ENCODE data around the gene SH3TC2.

SH3TC2 gene

DNA sequence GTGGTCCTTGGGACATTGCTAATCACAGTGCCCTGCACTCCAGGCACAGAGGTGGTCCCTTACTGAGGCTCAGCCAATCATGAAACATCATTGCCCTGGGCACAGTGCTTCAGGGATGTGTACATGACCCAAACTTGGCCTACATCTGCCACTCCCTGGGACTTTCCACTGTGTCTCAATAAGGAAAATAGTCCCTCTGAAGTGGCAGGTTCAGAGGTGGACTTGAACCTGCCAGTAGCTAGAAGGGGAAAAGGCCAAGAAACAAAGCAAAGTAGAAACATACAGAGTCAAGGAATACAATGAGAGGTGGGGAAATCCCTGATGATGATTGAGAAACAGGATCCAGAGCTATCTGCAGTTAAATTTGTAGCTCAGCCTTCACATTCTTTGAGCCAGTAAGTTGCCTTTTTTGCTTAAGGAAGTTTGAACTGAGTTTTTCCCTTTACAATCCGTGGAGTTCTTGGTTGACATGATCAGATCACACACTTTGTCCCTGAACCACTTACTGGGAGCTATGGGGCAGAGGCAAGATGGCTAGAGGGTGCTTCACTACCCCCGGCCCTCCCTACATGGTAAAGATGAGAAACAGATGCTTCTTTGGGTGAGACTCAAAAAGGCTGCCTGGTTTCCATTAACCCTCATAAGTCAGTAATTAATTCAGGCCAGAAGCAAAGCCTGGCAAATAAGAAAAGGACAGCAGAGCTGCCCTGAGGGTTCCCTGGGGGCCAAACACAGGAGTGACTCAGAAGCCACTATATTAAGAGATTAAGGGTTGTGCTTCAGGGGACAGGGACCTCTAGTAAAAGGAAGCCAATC is 57.6 kb downstream of the SH3TC2 start:
- no peaks in the 10 kb centered on the region for H3K4me1 ChIP-seq (ENCODE audit: control insufficient read depth in 1 of 2, insufficient read depth in 2 of 2, low read length in 2 of 2)
- H3K27ac ChIP-seq (ENCODE audit: low read depth, low read length), result no peak overlapping the region

DNA sequence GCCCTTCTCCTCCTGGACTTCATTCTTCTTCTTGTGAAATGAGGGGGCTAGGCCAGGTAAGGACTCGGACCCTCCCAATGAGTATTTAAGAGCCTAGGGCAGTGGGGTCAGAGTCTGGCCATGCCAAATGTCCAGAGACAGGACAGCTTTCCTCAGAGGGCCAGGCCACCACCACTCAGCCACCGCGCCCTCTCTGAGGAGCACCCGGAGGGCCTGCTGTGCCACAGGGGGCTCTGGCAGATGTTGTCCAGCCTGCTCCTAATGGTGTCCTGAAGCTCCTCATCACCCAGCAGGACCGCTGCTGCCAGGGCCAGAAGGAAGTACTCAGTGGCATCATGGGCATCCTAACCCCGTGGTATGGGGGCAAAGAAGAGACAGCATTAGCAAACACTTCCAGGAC is 58.3 kb downstream of the SH3TC2 start:
- no peak overlapping the region for H3K4me3 ChIP-seq (ENCODE audit: low read depth in 1 of 2, low read length in 2 of 2)
- H3K27me3 ChIP-seq (ENCODE audit: control insufficient read depth in 1 of 2, insufficient read depth in 2 of 2, low read length in 2 of 2), result no peaks in the 10 kb centered on the region
- no peaks in the 10 kb centered on the region for H3K4me1 ChIP-seq (ENCODE audit: control insufficient read depth in 1 of 2, insufficient read depth in 2 of 2, low read length in 2 of 2)
- H3K36me3 ChIP-seq (ENCODE audit: control insufficient read depth in 1 of 2, insufficient read depth in 2 of 2, low read length in 2 of 2), result no peaks in the 10 kb centered on the region
- no peak overlapping the region for H3K27ac ChIP-seq (ENCODE audit: low read depth, low read length)
- no peaks in the 10 kb centered on the region for H3K9me3 ChIP-seq (ENCODE audit: control insufficient read depth in 1 of 2, low read length in 2 of 2)
- H3K9ac ChIP-seq (ENCODE audit: low read depth in 1 of 2, low read length in 2 of 2), result no peak overlapping the region

More for the DNA sequence above, 57.6 kb downstream of the SH3TC2 start:
- no peak overlapping the region for H3K4me3 ChIP-seq (ENCODE audit: low read depth in 1 of 2, low read length in 2 of 2)
- no peaks in the 10 kb centered on the region for H3K36me3 ChIP-seq (ENCODE audit: control insufficient read depth in 1 of 2, insufficient read depth in 2 of 2, low read length in 2 of 2)
- H3K27me3 ChIP-seq (ENCODE audit: control insufficient read depth in 1 of 2, insufficient read depth in 2 of 2, low read length in 2 of 2), result no peaks in the 10 kb centered on the region
- H3K9ac ChIP-seq (ENCODE audit: low read depth in 1 of 2, low read length in 2 of 2), result no peak overlapping the region
- no peaks in the 10 kb centered on the region for H3K9me3 ChIP-seq (ENCODE audit: control insufficient read depth in 1 of 2, low read length in 2 of 2)

DNA sequence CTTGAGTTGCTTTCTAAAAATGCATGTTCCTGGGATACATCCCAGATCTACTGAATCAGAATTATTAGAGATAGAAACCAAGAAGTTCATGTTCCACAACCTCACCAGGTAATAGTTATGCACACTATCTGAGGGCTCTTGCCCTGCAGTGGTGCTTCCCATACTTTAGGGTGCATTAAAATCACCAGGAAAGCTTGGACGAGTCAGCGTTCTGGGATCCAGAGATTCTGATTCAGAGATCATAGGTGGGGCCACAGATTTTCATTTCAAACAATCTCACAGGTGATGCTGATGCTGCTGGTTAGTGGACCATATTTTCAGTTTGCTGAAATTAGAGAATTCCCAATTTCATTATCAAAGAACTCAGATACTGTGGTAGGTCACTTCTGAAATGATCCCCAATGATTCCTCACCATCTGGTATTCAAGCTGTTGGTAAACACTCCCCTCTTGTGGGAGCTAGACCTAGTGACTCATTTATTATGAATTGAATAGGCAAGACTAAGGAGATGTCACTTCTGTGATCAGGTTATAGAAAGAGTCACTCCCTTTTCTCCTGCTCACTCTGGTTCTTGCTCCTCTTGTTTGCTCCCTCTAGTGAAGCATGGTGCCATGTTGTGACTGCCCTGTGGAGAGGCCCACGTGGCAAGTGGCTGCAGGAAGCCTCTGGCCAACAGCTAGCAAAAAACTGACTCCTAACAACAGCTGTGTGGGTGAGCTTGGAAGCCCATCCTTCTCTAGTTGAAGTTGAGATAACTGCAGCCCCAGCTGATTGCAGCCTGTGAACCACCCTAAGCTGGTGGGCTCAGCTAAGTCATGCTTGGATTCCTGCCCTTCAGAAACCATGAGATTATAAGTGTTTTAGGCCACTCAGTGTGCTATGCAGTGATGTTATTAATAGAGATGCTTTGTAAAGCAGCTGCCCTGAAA is 59.8 kb downstream of the SH3TC2 start:
- no peak overlapping the region for H3K9ac ChIP-seq (ENCODE audit: low read depth in 1 of 2, low read length in 2 of 2)
- peaks cover 0 to 3% of the 10 kb centered on the region in 2 donors for H3K27me3 ChIP-seq (ENCODE audit: control insufficient read depth in 1 of 2, insufficient read depth in 2 of 2, low read length in 2 of 2)
- H3K4me1 ChIP-seq (ENCODE audit: control insufficient read depth in 1 of 2, insufficient read depth in 2 of 2, low read length in 2 of 2), result no peaks in the 10 kb centered on the region
- no peaks in the 10 kb centered on the region for H3K36me3 ChIP-seq (ENCODE audit: control insufficient read depth in 1 of 2, insufficient read depth in 2 of 2, low read length in 2 of 2)
- no peak overlapping the region for H3K4me3 ChIP-seq (ENCODE audit: low read depth in 1 of 2, low read length in 2 of 2)
- H3K9me3 ChIP-seq (ENCODE audit: control insufficient read depth in 1 of 2, low read length in 2 of 2), result no peaks in the 10 kb centered on the region
- no peak overlapping the region for H3K27ac ChIP-seq (ENCODE audit: low read depth, low read length)

DNA sequence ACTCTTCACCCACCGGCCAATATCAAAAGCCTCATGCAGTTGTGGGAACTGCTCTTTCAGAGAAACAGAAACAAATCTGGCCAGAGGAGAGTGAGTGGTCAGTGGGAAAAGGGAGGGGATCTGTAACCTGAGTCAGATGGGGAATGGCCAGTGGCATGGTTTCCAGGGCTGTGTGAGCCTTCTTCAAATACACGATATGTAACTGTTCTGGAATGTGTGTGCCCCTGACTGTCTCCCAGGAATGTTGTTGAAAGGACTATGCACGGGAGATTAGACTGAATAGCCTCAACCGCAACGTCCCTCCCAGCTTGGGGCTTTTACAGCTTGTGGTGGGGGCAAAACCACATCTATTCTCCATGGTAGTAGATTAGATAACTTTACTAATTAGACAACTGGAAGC is 60.8 kb downstream of the SH3TC2 start:
- no peak overlapping the region for H3K27ac ChIP-seq (ENCODE audit: low read depth, low read length)

DNA sequence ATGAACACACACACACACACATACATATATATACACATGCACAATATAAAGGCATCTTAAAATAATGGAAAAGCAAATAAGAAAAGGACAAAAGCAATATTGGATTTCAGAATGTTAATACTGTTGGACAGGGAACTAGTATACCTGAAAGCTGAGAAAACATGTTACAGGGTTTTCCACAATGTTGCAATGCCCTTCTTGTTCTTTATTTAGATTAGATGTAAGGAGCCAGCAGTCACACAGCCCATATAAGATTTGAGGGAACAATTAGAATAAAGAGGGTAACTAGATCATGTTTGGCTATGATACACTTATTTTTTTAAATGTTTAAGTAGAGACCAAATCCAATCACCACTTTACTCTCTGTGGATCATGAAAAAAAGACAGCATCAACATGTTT is 61.7 kb downstream of the SH3TC2 start:
- H3K4me1 ChIP-seq (ENCODE audit: control insufficient read depth in 1 of 2, insufficient read depth in 2 of 2, low read length in 2 of 2), result no peaks in the 10 kb centered on the region
- peaks cover 0 to 3% of the 10 kb centered on the region in 2 donors for H3K27me3 ChIP-seq (ENCODE audit: control insufficient read depth in 1 of 2, insufficient read depth in 2 of 2, low read length in 2 of 2)
- H3K27ac ChIP-seq (ENCODE audit: low read depth, low read length), result no peak overlapping the region
- no peaks in the 10 kb centered on the region for H3K9me3 ChIP-seq (ENCODE audit: control insufficient read depth in 1 of 2, low read length in 2 of 2)
- no peak overlapping the region for H3K9ac ChIP-seq (ENCODE audit: low read depth in 1 of 2, low read length in 2 of 2)
- no peaks in the 10 kb centered on the region for H3K36me3 ChIP-seq (ENCODE audit: control insufficient read depth in 1 of 2, insufficient read depth in 2 of 2, low read length in 2 of 2)
- H3K4me3 ChIP-seq (ENCODE audit: low read depth in 1 of 2, low read length in 2 of 2), result no peak overlapping the region

More for the DNA sequence above, 60.8 kb downstream of the SH3TC2 start:
- no peaks in the 10 kb centered on the region for H3K9me3 ChIP-seq (ENCODE audit: control insufficient read depth in 1 of 2, low read length in 2 of 2)
- H3K36me3 ChIP-seq (ENCODE audit: control insufficient read depth in 1 of 2, insufficient read depth in 2 of 2, low read length in 2 of 2), result no peaks in the 10 kb centered on the region
- H3K9ac ChIP-seq (ENCODE audit: low read depth in 1 of 2, low read length in 2 of 2), result no peak overlapping the region
- H3K27me3 ChIP-seq (ENCODE audit: control insufficient read depth in 1 of 2, insufficient read depth in 2 of 2, low read length in 2 of 2), result peaks cover 0 to 3% of the 10 kb centered on the region in 2 donors
- no peak overlapping the region for H3K4me3 ChIP-seq (ENCODE audit: low read depth in 1 of 2, low read length in 2 of 2)
- no peaks in the 10 kb centered on the region for H3K4me1 ChIP-seq (ENCODE audit: control insufficient read depth in 1 of 2, insufficient read depth in 2 of 2, low read length in 2 of 2)

DNA sequence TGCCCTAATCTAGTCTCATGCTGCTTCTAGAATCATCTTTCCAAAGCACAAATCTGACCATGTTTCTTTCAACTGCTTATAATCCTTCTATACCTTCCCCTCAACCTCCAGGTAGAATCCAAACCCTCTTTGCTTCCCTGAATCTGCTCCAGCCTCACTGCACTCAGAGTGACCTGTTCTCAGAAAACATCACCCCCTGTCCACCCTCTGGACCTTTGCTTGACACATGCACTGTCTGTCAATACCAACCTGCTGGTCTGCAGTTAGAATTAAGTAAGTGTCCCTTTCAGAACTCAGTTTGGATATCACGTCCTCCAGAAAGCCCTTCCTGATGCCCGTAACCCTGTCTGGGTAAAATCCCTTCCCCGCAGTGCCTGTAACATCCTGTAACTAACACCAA is 63.1 kb downstream of the SH3TC2 start:
- Histone ChIP-seq H3K4me3 (ENCODE audit: low read depth in 1 of 2, low read length in 2 of 2) (no peak overlapping the region), H3K4me1 (ENCODE audit: control insufficient read depth in 1 of 2, insufficient read depth in 2 of 2, low read length in 2 of 2) (no peaks in the 10 kb centered on the region), H3K27ac (ENCODE audit: low read depth, low read length) (no peak overlapping the region), H3K36me3 (ENCODE audit: control insufficient read depth in 1 of 2, insufficient read depth in 2 of 2, low read length in 2 of 2) (no peaks in the 10 kb centered on the region), H3K9me3 (ENCODE audit: control insufficient read depth in 1 of 2, low read length in 2 of 2) (no peaks in the 10 kb centered on the region), H3K9ac (ENCODE audit: low read depth in 1 of 2, low read length in 2 of 2) (no peak overlapping the region), H3K27me3 (ENCODE audit: control insufficient read depth in 1 of 2, insufficient read depth in 2 of 2, low read length in 2 of 2) (peaks cover 0 to 3% of the 10 kb centered on the region in 2 donors)

DNA sequence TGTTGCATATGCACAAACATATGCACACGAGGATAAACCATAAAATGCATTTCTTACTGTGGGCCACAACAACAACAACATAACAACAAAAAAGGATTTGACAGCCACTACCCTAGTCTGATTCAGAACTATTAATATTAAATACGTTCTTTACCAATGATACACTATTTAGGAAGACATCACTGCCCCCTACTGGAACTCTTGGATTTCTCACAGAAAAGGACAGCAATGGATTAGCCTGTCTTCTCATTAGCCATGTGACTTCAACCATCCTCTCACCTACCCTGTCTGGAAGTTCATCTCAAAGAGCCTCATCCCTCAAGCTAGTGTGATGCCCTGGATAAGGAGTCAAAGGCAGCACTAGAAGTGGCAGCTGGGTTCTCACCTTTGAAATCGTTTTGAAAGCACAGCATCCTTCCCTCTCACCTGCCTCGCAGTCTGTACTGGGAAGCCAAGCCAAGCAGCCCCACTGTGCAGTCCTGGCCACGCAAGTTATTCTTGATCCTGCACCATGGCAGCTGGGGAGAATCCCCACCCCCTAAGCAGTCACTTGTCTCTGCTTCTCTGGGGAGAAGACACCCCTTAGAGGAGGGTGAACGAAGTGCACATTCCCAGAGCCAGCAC is 64.6 kb downstream of the SH3TC2 start:
- peaks cover 0 to 3% of the 10 kb centered on the region in 2 donors for H3K27me3 ChIP-seq (ENCODE audit: control insufficient read depth in 1 of 2, insufficient read depth in 2 of 2, low read length in 2 of 2)
- H3K9ac ChIP-seq (ENCODE audit: low read depth in 1 of 2, low read length in 2 of 2), result no peak overlapping the region
- H3K27ac ChIP-seq (ENCODE audit: low read depth, low read length), result no peak overlapping the region
- H3K36me3 ChIP-seq (ENCODE audit: control insufficient read depth in 1 of 2, insufficient read depth in 2 of 2, low read length in 2 of 2), result no peaks in the 10 kb centered on the region
- no peaks in the 10 kb centered on the region for H3K9me3 ChIP-seq (ENCODE audit: control insufficient read depth in 1 of 2, low read length in 2 of 2)
- no peaks in the 10 kb centered on the region for H3K4me1 ChIP-seq (ENCODE audit: control insufficient read depth in 1 of 2, insufficient read depth in 2 of 2, low read length in 2 of 2)
- no peak overlapping the region for H3K4me3 ChIP-seq (ENCODE audit: low read depth in 1 of 2, low read length in 2 of 2)

DNA sequence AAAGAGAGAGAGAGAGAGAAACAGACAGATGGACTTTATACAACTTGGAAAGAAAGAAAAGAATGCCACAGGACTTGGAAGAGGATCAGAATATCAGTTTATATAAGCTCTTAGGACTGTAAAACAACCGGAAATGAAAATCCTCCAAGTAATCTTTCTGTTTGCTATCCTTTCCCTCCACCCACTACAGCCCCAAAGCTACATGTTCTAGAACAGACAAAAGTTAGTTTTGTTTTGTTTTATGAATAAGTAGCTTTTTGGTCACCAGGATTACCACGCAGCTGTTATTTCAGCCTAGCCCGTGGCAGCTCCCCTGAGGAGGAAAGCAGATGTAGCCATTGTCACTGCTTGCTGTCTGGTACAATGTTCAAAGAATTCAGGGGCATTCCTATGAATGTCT is 66.6 kb downstream of the SH3TC2 start:
- Histone ChIP-seq H3K27ac (ENCODE audit: low read depth, low read length) (no peak overlapping the region), H3K4me3 (ENCODE audit: low read depth in 1 of 2, low read length in 2 of 2) (no peak overlapping the region), H3K9ac (ENCODE audit: low read depth in 1 of 2, low read length in 2 of 2) (no peak overlapping the region)

DNA sequence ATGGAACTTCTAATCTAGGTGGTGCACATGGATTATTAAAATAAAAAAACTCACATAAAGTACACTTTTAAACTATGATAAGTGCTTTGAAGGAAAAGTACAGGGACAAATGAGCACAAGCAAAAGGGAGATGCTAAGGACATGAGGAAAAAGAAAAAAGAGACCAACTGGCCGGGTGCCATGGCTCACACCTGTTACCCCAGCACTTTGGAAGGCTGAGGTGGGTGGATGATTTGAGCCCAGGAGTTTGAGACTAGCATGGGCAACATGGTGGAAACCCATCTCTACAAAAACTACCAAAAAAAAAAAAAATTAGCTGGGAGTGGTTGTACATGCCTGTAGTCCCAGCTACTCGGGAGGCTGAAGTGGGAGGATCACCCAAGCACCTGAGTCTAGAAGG is 67.1 kb downstream of the SH3TC2 start:
- Histone ChIP-seq H3K27me3 (ENCODE audit: control insufficient read depth in 1 of 2, insufficient read depth in 2 of 2, low read length in 2 of 2) (peaks cover 0 to 3% of the 10 kb centered on the region in 2 donors), H3K36me3 (ENCODE audit: control insufficient read depth in 1 of 2, insufficient read depth in 2 of 2, low read length in 2 of 2) (no peaks in the 10 kb centered on the region), H3K4me3 (ENCODE audit: low read depth in 1 of 2, low read length in 2 of 2) (no peak overlapping the region), H3K9ac (ENCODE audit: low read depth in 1 of 2, low read length in 2 of 2) (no peak overlapping the region), H3K4me1 (ENCODE audit: control insufficient read depth in 1 of 2, insufficient read depth in 2 of 2, low read length in 2 of 2) (no peaks in the 10 kb centered on the region), H3K9me3 (ENCODE audit: control insufficient read depth in 1 of 2, low read length in 2 of 2) (no peaks in the 10 kb centered on the region), H3K27ac (ENCODE audit: low read depth, low read length) (no peak overlapping the region)

More for the DNA sequence above, 66.6 kb downstream of the SH3TC2 start:
- peaks cover 0 to 3% of the 10 kb centered on the region in 2 donors for H3K27me3 ChIP-seq (ENCODE audit: control insufficient read depth in 1 of 2, insufficient read depth in 2 of 2, low read length in 2 of 2)
- no peaks in the 10 kb centered on the region for H3K9me3 ChIP-seq (ENCODE audit: control insufficient read depth in 1 of 2, low read length in 2 of 2)
- no peaks in the 10 kb centered on the region for H3K36me3 ChIP-seq (ENCODE audit: control insufficient read depth in 1 of 2, insufficient read depth in 2 of 2, low read length in 2 of 2)
- H3K4me1 ChIP-seq (ENCODE audit: control insufficient read depth in 1 of 2, insufficient read depth in 2 of 2, low read length in 2 of 2), result no peaks in the 10 kb centered on the region
